Measurements from ENCODE around the gene IVD.

The IVD gene

DNA sequence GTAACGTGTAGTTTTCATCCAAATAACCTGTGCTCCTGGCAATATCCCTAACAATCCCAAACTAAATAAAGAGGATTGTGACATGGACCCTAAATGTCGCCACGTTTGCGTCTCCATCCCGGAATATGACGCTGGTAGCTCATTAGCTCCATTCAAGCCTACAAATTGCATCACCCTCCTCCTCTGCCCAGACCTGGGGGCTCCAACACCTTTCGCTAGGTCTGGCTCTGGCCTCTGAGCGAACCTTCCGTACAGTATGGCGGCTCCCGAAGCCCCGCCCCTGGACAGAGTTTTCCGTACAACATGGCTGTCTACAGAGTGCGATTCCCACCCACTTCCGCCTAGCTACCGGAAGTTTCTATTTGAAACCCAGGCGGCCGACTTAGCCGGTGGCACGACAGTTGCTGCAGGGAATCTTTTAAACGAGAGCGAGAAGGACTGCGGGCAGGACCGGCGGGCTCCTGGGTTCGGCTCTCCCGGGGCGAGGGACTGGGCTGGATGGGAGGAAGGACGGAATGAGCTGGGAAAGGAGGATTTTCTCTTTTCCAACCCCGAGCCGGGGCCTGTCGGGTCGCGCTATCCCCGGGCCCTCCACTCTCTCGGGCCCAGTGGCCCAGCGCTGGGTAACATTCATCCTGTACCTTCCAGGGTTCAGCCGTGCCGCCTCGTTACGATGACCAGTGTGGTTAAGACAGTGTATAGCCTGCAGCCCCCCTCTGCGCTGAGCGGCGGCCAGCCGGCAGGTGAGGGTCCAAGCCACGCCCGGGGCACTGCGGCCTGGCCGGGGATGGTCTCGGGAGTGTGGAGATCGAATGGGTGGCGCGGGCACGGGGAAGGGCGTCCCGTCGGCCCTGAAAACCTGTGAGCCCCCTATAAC, 22.8 kb upstream of the IVD start, which contains the start of gene KNSTRN:
Gene KNSTRN (plus strand): TSS at position 142 of the 877 bp plus-strand sequence. CDS start 115 bp downstream, at position 257.
- peaks cover 11 to 12% of the 10 kb centered on the region in 2 donors for H3K4me1 Mint-ChIP-seq (ENCODE audit: low read depth in 2 of 2)
- no peaks in the 10 kb centered on the region for H3K36me3 Mint-ChIP-seq (ENCODE audit: insufficient read depth)
- no peaks in the 10 kb centered on the region for H3K9me3 Mint-ChIP-seq
- peak; percentile 90 to 94 (median 92) for DNase-seq
- peak within 1 kb of the TSS; percentile 89 to 90 for H3K27ac Mint-ChIP-seq
- ATAC-seq (replicated peaks): peak; percentile 99
- H3K4me3 Mint-ChIP-seq: peak within 1 kb of the TSS; percentile 98 to 99
- no peaks in the 10 kb centered on the region for H3K27me3 Mint-ChIP-seq

DNA sequence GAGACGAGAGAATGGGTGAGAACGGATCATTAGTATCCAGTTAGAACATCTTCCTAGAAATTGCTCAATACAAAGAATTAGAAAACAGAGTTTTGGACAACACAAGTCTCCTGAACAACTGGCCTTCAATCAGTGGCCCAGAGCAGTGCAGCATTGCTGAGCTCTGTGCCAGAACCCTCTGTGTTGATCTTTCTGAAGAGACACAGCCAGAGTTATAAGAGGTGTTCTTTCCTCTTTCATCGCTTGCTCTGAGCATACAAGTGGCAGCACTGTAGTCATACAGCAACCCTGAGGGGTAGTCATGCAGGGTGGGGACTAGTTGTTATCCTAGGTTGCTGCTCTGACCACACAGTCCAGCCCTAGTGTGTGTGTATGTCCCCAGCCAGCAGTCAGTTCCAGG, 19.1 kb upstream of the IVD start:
- ATAC-seq (replicated peaks) (no peak), DNase-seq (no peak)
- Mint-ChIP-seq H3K36me3 (ENCODE audit: insufficient read depth) (peaks cover 17% of the 10 kb centered on the region), H3K9me3 (no peaks in the 10 kb centered on the region), H3K4me1 (ENCODE audit: low read depth in 2 of 2) (peaks cover 12 to 14% of the 10 kb centered on the region in 2 donors), H3K27ac (no peak overlapping the region), H3K4me3 (no peak overlapping the region), H3K27me3 (no peaks in the 10 kb centered on the region)

DNA sequence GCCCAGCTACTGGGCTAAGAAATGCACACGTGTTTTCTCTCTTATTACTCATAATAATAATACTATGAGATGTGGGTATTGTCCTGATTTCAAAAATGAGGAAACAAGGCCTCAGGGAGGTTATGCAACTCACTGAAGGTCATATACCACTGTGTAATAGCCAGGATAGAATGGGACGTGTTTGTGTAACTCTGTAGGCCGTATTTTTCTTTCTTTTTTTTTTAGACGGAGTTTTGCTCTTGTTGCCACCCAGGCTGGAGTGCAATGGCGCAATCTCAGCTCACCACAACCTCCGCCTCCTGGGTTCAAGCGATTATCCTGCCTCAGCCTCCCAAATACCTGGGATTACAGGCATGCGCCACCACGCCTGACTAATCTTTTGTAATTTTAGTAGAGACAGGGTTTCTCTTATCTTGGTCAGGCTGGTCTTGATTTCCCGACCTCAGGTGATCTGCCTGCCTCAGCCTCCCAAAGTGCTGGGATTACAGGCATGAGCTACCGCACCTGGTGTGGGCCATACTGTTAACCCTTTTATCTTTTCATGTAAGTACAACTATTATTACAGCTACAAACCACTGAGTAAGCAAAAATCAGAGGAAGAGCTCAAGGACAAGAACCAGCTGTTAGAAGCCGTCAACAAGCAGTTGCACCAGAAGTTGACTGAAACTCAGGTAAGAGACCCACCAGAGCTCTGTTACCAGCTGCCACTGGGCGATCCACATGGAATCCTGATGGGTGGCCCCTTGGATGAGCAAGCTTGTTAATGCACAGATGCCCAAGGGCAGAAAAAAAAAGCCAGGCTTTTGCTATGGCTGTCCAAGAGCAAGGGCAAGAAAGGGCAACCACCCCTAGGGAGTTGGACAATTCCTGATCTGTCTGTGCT, 16.4 kb upstream of the IVD start:
- DNase-seq: no peak
- Mint-ChIP-seq H3K9me3 (no peaks in the 10 kb centered on the region), H3K4me1 (ENCODE audit: low read depth in 2 of 2) (peaks cover 0 to 4% of the 10 kb centered on the region in 2 donors), H3K27ac (peak overlapping the region in 1 of 2 donors; percentile 32), H3K4me3 (no peak overlapping the region), H3K27me3 (no peaks in the 10 kb centered on the region), H3K36me3 (ENCODE audit: insufficient read depth) (peaks cover 26% of the 10 kb centered on the region)
- no peak for ATAC-seq (replicated peaks)

DNA sequence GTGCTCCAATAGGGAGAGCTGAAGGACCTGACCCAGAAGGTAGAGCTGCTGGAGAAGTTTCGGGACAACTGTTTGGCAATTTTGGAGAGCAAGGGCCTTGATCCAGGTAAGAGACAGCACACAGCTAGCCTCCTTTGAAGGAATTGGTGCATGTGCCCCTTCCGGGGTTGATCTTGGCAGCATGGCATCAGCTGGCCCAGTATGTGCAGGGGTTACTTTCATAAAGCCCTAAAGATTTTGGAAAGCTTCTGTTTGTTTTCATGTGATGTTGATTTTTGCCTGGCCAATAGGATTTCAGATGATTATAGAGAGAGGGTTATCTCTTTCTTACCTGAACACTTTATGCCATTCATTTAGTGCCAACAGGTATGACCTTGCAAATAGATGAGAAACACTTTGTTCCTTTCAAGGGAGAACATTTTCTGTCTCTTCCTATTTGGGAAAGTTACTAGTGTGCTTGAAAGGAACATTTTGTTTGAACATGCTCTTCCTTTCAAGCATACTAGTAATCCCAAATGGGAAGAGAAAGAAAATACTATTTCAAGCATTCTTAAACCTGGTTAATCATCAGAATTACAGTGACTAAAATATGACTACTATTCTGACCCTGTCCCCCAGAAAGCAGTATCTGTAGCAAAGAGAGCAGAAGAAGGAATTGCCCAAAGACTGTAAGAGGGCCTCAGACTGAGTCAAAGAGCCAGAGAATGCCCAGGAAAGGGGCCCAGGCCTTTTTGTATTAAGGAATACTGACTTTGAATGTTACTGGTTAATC, 15.6 kb upstream of the IVD start:
- Mint-ChIP-seq H3K27ac (peak overlapping the region in 1 of 2 donors; percentile 32), H3K36me3 (ENCODE audit: insufficient read depth) (peaks cover 26% of the 10 kb centered on the region), H3K4me3 (no peak overlapping the region)

DNA sequence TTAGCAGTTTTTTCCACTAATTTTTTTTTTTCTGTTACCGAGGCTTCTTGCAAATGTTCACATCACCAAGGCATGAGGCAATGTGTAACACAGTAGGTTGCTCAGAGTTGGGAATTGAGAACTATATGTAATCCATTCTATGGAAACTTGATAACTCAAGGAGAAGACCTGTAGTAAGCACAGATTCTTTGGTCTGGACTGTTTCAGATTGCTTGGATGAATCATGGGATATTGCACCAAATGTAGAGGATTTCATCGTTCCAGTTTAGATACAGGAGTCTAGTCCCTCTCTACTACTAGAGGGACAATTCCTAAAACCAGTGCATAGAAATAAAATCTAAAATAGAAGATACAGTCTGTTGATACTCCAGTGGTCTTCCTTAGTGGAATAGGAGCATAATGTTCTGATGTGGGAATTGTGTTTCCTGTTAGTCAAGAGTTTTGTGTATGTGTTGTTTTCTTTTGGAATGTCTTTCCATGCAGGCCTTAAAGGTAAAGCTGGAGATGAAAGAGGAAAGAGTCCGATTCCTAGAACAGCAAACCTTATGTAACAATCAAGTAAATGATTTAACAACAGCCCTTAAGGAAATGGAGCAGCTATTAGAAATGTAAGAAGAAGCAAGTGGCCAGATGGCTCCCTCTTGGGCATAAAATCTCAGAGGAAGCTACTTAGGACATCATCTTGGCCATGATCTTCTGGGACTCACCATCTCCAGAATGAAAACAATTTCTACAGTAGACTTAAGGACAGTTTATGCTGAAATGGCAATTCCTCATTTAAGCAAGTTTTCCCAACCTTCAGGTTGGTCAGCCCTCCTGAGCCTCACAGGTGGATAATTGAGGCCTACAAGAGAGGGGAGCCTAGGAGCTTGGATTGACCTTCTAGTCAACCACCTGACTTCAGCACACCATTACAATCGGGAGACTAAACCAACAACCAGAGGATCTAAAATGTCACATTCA, 12.3 kb upstream of the IVD start:
- ATAC-seq (replicated peaks) (no peak), DNase-seq (no peak)
- Mint-ChIP-seq H3K36me3 (ENCODE audit: insufficient read depth) (peaks cover 26% of the 10 kb centered on the region), H3K4me3 (no peak overlapping the region), H3K4me1 (ENCODE audit: low read depth in 2 of 2) (peaks cover 4 to 7% of the 10 kb centered on the region in 2 donors), H3K27ac (no peak overlapping the region), H3K27me3 (no peaks in the 10 kb centered on the region), H3K9me3 (no peaks in the 10 kb centered on the region)

More for the DNA sequence above, 15.6 kb upstream of the IVD start:
- no peak for ATAC-seq (replicated peaks)
- no peaks in the 10 kb centered on the region for H3K9me3 Mint-ChIP-seq
- DNase-seq: no peak
- H3K27me3 Mint-ChIP-seq: no peaks in the 10 kb centered on the region
- peaks cover 0 to 3% of the 10 kb centered on the region in 2 donors for H3K4me1 Mint-ChIP-seq (ENCODE audit: low read depth in 2 of 2)

DNA sequence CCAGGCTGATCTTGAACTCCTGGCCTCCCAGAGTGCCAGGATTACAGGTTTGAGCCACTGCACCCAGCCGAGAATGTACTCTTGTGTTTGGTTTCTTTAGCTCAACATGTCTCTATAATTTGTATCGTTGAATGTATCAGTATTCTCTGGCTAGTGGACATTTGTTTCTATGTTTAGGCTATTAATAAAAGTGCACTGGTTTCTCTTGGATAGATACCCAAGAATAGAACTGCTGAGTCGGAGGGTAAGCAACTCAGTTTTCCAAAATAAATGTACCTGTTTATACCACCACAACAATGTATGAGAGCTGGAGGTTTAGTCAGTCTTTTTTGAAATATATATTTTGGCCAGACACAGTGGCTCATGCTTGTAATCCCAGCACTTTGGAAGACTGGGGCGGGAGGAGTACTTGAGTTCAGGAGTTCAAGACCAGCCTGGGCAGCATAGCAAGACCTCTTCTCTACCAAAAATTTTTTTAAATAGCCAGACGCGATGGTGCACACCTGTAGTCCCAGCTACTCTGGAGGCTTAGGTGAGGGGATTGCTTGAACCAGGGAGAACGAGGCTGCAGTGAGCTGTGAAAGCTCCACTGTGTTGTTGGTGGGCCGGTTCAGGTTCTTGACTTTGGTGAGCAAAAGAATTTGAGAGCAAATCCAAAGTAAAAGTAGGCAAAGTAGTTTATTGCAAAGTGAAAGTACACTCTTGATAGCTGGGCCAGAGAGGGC, 7.7 kb upstream of the IVD start:
- Mint-ChIP-seq H3K4me3 (peak overlapping the region; percentile 3 to 7), H3K9me3 (no peaks in the 10 kb centered on the region), H3K27me3 (no peaks in the 10 kb centered on the region), H3K4me1 (ENCODE audit: low read depth in 2 of 2) (peaks cover 9 to 13% of the 10 kb centered on the region in 2 donors), H3K27ac (no peak overlapping the region), H3K36me3 (ENCODE audit: insufficient read depth) (no peaks in the 10 kb centered on the region)
- DNase-seq (no peak), ATAC-seq (replicated peaks) (no peak)

DNA sequence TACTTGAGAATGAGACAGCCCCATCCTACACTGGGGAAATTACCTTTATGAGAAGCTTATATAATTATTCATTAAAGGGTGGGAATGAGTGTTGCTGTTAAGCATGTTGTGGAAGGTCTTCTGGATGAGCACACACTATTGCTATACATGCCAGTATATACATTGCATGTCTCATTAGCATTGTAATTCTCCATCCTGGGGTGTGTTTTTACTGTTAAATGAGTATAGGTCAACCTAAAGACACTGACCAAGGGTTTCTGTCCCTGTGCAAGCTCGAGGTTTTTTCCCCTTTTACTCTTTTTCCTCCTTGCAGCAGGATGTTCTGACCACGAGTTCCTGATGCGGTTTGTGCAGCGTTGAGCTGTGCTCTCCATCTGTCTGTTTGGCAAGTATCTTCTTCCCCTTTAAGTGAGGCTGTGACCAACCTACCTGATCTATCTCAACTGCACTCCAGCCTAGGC, 7.2 kb upstream of the IVD start:
- peak overlapping the region; percentile 3 to 7 for H3K4me3 Mint-ChIP-seq

DNA sequence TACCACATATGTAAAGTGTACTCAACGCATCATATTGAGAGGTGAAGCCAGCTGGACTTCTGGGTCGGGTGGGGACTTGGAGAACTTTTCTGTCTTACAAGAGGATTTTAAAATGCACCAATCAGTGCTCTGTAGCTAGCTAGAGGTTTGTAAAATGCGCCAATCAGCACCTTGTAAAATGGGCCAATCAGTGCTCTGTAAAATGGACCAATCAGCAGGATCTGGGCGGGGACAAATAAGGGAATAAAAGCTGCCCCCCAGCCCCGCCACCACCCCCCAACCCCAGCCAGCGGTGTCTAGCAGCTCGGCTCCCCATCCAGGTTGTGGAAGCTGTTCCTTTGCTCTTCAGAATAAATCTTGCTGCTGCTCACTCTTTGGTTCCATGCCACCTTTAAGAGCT, 6.2 kb upstream of the IVD start:
- H3K4me1 Mint-ChIP-seq (ENCODE audit: low read depth in 2 of 2): peaks cover 13 to 21% of the 10 kb centered on the region in 2 donors
- H3K36me3 Mint-ChIP-seq (ENCODE audit: insufficient read depth): peaks cover 4% of the 10 kb centered on the region
- no peak overlapping the region for H3K27ac Mint-ChIP-seq
- H3K4me3 Mint-ChIP-seq: no peak overlapping the region
- ATAC-seq (replicated peaks) (no peak), DNase-seq (no peak)
- H3K27me3 Mint-ChIP-seq: no peaks in the 10 kb centered on the region
- H3K9me3 Mint-ChIP-seq: no peaks in the 10 kb centered on the region

More for the DNA sequence above, 7.2 kb upstream of the IVD start:
- peaks cover 3% of the 10 kb centered on the region for H3K36me3 Mint-ChIP-seq (ENCODE audit: insufficient read depth)
- ATAC-seq (replicated peaks): peak; percentile 61
- no peaks in the 10 kb centered on the region for H3K9me3 Mint-ChIP-seq
- no peak for DNase-seq
- no peak overlapping the region for H3K27ac Mint-ChIP-seq
- H3K4me1 Mint-ChIP-seq (ENCODE audit: low read depth in 2 of 2): peaks cover 11 to 15% of the 10 kb centered on the region in 2 donors
- no peaks in the 10 kb centered on the region for H3K27me3 Mint-ChIP-seq

DNA sequence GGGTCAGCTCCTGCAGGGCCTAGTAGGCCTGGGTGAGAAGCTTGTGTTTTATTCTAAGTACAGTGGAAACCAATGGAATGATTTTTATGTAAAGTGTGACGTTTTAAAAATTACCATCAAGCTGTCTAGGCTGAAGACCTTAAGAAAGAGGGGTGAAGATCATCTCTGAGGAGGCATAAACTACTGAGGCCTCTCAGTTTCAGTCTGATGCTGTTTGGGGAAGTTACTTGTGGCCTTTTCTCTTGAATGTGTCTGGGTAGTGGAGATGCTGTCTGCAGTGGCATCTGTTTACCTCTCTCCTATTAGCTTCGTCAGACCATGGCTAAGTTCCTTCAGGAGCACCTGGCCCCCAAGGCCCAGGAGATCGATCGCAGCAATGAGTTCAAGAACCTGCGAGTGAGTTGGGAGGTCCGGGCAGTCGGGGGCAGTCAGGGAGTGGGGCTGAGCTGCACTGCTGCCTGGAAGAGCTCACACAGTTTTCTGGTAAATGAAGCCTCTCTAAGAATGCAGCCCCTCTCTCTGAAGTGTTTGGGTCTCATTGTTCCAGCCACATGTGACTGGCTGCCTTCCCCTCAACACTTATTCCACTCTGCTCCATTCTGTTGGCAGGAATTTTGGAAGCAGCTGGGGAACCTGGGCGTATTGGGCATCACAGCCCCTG, 1.9 kb downstream of the IVD start:
- DNase-seq: no peak
- Mint-ChIP-seq H3K36me3 (ENCODE audit: insufficient read depth) (peaks cover 35% of the 10 kb centered on the region), H3K27ac (peak overlapping the region; percentile 30 to 82)

DNA sequence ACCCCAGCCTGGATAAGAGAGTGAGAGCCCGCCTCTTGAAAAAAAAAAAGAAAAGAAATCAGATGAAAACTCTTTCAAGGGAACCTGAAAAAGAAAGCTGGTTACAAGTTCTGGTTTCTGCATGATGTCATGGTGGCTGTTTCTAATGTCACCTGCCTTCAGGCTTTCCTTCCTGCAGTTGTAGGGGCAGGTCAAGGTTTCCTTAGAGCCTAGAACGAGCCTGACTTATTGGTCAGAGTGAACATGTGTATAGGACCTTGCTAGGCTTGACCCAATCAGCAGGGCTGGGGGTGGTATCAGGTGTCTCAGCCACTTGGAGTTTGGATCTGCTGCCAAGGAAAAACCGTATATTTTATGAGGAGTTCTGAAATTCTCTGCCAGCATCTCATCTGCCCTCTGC, 3.8 kb downstream of the IVD start:
- Mint-ChIP-seq H3K4me3 (no peak overlapping the region), H3K9me3 (no peaks in the 10 kb centered on the region), H3K36me3 (ENCODE audit: insufficient read depth) (peaks cover 46% of the 10 kb centered on the region), H3K27ac (no peak overlapping the region), H3K27me3 (no peaks in the 10 kb centered on the region), H3K4me1 (ENCODE audit: low read depth in 2 of 2) (peaks cover 28 to 32% of the 10 kb centered on the region in 2 donors)
- DNase-seq (no peak), ATAC-seq (replicated peaks) (no peak)

More for the DNA sequence above, 1.9 kb downstream of the IVD start:
- Mint-ChIP-seq H3K9me3 (no peaks in the 10 kb centered on the region), H3K4me1 (ENCODE audit: low read depth in 2 of 2) (peaks cover 32 to 39% of the 10 kb centered on the region in 2 donors), H3K4me3 (peak overlapping the region; percentile 46 to 90), H3K27me3 (no peaks in the 10 kb centered on the region)
- ATAC-seq (replicated peaks): no peak

DNA sequence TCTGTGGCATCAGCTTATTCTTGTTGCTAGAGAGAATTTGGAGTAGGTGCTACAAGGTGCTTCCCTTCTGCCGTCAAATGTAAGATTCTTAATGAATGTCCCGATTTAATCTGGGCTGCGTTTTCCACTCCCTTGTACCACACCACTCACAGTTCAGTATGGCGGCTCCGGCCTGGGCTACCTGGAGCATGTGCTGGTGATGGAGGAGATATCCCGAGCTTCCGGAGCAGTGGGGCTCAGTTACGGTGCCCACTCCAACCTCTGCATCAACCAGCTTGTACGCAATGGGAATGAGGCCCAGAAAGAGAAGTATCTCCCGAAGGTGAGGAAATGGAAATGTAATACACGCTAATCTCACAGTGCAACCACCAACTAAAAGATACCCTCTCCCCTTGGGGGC, 4.9 kb downstream of the IVD start:
- H3K4me1 Mint-ChIP-seq (ENCODE audit: low read depth in 2 of 2): peaks cover 21 to 22% of the 10 kb centered on the region in 2 donors
- no peak for DNase-seq
- H3K36me3 Mint-ChIP-seq (ENCODE audit: insufficient read depth): peaks cover 47% of the 10 kb centered on the region
- H3K4me3 Mint-ChIP-seq: no peak overlapping the region
- no peaks in the 10 kb centered on the region for H3K27me3 Mint-ChIP-seq
- no peaks in the 10 kb centered on the region for H3K9me3 Mint-ChIP-seq
- H3K27ac Mint-ChIP-seq: no peak overlapping the region
- no peak for ATAC-seq (replicated peaks)
